GM12872 (cell line): ENCODE results near the gene AKT1.

Experiments used
- CTCF ChIP-seq: IDR thresholded peaks from 3 replicates; pipeline ENCODE4 v1.5.1; 2011; ENCODE audit warnings: low read depth, mild to moderate bottlenecking, low read length, moderate library complexity; ENCODE audit not compliant: insufficient read depth

Gene AKT1

GRCh38 chr14:104741803-104742251, 53.7 kb downstream of the AKT1 start:
- no peak for TF ChIP-seq CTCF

DNA sequence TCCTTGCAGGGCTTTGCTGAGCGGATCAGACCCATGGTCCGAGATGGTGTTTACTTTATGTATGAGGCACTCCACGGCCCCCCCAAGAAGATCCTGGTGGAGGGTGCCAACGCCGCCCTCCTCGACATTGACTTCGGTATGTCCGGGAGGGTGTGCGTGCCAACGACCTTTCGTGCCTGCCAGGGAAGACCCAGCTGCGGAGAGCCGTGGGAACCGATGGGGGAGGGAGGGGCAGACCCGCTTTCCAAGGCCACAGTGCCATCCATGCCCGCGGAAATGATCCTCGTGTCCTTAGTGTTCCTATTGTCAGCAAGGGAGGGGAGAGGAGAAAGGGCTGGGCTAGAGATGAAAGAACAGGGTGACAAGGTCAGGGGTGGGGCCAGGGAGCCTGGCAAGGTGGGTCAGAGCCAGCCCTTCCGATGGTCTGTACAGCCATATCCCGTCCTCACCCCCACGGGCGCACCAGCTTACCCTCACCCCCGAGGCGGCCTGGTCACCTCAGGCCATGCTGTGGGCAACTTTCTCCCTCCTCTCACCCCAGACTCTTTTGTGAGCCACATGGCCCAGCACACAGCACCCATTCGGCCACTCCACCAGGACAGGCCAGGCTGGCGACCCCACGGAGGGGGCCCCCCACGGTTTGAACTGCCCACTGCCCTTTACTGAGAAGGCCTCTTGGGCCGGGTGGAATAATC, 54.3 kb downstream of the AKT1 start:
- no peak for TF ChIP-seq CTCF

DNA sequence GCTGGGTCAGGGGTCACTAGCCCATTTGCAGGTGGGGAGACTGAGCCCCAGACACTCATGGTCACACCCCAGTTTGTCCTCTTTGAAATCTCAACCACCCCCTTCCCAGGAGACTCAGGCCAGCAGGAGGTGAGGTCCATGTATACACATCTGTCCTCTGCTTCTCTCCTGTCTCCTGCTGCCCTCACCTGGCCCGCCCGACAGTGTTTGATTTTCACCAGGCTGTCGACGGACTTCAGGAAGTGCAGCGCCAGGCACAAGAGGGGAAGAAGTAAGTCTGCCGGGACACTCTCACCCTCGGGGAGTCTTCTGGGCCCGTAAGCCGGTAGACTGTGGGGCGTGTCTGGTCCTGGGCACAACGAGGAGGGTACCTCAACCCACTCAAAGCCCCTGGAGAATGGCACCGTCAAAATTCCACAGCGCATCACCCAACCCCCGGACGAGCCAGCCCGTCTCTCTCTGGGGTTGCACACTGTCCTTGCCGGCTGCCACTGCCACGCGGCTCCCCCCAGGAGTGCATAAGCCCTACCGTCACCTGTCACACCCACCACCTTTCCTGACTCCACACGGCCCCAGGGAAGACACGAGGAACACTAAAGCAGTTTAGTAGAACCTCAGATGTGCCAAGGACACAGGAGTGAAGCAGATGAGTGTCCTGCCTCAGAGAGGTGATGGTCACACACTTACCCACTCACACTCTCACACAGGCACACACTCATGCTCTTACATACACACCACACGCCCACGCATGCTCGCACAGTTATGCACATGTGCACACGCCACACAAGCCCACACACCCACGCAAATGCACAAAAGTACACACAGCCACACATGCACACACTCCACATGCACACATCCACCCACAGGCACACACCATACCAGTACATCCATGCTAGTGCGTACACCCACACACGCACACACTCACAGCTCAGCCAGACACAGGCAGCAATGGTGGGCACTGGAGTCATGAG, 55.7 kb downstream of the AKT1 start:
- TF ChIP-seq CTCF: no peak

- no peak for TF ChIP-seq CTCF
Measured at GRCh38 chr14:104739026-104739425, 56.5 kb downstream of the AKT1 start.

GRCh38 chr14:104738375-104739019, 57.1 kb downstream of the AKT1 start:
- no peak for TF ChIP-seq CTCF

DNA sequence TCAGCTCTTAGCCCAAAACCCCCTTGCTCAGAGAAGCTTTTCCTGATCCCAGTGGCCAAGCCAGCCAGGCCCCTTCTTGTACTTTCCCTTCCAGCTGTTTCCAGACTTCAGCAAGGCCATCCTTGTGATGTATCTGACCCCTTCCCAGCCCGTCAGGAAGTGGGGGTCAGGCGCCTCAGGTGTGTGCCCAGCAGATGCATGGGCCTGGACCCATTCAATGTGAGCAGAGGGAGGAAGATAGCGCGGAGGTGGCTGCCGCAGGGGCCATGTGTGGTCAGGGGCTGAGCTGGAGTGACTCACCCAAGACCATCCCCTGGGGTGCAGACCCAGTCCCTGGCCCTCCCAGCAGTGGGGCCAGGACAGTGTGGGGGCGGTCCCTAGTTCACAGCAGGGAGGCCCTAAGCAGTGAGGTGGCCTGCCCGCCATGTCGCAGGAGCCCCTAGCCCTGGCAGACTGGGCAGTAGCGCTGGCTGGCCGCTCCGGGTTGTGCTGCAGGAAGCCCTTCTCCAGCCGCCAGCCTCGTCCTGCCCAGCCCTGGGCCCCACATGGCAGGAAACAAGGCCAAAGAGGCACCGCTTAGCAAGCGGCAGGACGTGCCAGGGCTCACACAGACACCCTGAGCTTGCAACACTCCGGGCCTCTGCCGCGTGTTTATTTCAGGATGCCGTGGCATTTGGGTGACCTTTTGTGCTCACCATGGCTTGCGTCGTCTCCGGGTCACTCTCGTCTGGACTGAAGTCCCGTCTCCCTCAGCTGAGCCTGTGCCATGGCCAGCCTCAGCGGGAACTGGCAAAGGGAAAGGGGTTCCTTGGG, 59.5 kb downstream of the AKT1 start:
- no peak for TF ChIP-seq CTCF
